ENCODE measurements around the gene PTPRM.

PTPRM gene

GRCh38 chr18:8106603-8107002, 539.5 kb downstream of the PTPRM start:
- no peak for DNase-seq (ENCODE audit: low read depth)
- H3K4me3 ChIP-seq (ENCODE audit: low read depth, low read length): no peak overlapping the region
- TF ChIP-seq CTCF (conservative IDR thresholded peaks at IDR 0.05; ENCODE audit: low read depth, low read length): no peak

GRCh38 chr18:8107426-8107825, 540.3 kb downstream of the PTPRM start:
- no peak for TF ChIP-seq CTCF (conservative IDR thresholded peaks at IDR 0.05; ENCODE audit: low read depth, low read length)
- peak; percentile 13 for DNase-seq (ENCODE audit: low read depth)
- no peak overlapping the region for H3K4me3 ChIP-seq (ENCODE audit: low read depth, low read length)

DNA sequence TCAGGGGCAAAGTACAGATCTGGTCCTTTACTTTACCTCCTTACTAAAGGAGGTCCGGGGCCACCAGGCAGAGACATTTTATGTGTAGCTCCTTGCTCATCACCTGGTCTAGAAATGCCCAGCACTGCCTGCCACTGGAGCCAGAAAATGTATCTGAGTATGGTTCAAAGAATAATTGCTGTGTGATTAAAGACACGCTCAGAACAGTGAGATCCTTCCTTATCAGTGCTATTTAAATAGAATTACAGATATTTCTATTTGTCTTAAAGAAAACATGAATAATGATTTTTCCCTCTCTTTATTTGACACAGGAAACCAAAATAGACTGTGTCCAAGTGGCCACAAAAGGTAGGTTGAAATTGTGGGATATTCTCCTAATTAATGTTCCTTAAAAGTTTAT, 547.4 kb downstream of the PTPRM start:
- H3K4me3 ChIP-seq (ENCODE audit: low read depth, low read length): no peak overlapping the region
- no peak for DNase-seq (ENCODE audit: low read depth)
- TF ChIP-seq CTCF (conservative IDR thresholded peaks at IDR 0.05; ENCODE audit: low read depth, low read length): no peak

DNA sequence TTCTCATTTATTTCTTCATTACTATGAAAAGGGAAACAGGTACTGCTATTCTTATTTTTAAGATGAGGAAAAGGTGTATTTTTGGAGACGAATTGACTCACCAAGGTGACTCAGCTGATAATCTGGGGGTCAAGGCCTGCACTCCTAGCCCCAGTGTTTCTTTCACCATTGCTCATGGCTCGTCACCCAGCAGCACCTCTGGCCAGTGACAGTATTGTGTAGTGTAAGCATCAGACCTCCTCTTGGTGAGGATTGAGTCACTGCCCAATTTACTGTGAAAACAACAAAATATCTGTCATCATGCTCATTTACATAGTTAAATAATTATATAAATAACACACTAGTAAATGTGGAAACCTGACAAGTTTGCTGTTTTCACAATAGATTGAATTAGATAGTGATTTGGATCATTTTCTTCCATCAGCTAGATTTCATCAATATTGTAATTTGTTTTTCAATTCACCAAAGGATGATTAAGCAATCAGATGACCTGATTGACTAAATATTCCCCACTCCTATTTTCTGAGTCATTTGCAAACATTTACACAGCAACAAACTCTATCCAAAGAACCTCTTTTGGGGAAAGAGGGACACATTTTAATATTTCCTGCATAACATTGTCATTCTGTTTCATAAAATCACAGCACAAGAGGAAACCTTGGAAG, 549.4 kb downstream of the PTPRM start:
- peak; percentile 58 for DNase-seq (ENCODE audit: low read depth)
- no peak overlapping the region for H3K4me3 ChIP-seq (ENCODE audit: low read depth, low read length)
- TF ChIP-seq CTCF (conservative IDR thresholded peaks at IDR 0.05; ENCODE audit: low read depth, low read length): no peak

- TF ChIP-seq CTCF (conservative IDR thresholded peaks at IDR 0.05; ENCODE audit: low read depth, low read length): no peak
- H3K4me3 ChIP-seq (ENCODE audit: low read depth, low read length): no peak overlapping the region
- DNase-seq (ENCODE audit: low read depth): peak; percentile 63
These were observed 549.9 kb downstream of the PTPRM start for GRCh38 chr18:8117006-8117371.

DNA sequence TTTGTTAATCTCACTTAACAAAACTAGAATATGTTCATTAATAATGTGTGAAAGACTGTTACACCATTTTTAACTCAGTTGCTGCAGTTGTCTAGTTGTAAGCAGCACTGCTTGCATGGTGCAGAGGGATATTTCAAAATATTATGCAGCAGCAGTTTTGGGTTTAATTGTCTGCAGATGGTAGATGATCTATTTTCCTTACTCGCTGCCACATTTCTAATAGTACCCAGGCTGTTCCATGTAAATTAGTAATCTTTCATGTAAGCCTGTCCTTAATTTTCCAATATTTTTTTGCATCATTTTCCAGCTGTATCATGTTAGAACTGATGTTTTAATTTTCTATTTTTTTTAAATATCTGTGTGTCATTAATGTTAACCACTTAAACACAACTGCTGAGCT, 554.0 kb downstream of the PTPRM start:
- DNase-seq (ENCODE audit: low read depth): no peak
- no peak for TF ChIP-seq CTCF (conservative IDR thresholded peaks at IDR 0.05; ENCODE audit: low read depth, low read length)
- no peak overlapping the region for H3K4me3 ChIP-seq (ENCODE audit: low read depth, low read length)

DNA sequence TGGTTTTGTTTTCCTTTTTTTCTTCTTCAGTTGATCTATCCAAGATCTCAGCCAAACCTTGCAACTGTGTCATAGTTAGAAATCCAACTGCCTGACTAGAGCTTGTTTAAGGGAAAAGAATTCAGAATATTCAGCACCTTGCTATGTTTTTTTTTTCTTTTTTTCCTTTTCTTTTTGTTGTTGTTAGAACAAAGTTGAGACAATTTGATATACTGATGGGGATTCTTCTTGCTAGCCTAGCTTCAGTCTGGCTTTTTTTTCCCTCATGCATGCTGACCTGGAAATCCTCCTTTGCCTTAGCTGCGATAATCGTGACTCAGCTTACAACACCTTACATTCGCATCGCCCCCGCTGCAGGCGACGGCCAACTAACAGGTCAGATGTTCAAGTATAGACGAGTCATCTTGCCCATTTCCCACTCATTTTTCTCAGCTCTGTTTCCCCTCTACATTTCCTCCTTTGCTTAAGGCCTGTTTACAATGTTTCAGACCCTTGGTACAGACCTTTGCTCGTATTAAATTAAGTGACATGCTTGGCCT, 554.9 kb downstream of the PTPRM start:
- no peak overlapping the region for H3K4me3 ChIP-seq (ENCODE audit: low read depth, low read length)
- no peak for TF ChIP-seq CTCF (conservative IDR thresholded peaks at IDR 0.05; ENCODE audit: low read depth, low read length)
- DNase-seq (ENCODE audit: low read depth): peak; percentile 89

All from choroid plexus epithelial cell (primary cell).